ENCODE data around the gene TMEFF2. TPM values are rescaled to one million over a fixed set of nuclear protein-coding genes. Genes with fewer than 3 reads are reported as not detected.

The TMEFF2 gene
- total and polyA plus RNA-seq, 10 of the 15 experiments (the other 5 are each of a cell fraction or from before 2014, with no cell fraction given): not detected

DNA sequence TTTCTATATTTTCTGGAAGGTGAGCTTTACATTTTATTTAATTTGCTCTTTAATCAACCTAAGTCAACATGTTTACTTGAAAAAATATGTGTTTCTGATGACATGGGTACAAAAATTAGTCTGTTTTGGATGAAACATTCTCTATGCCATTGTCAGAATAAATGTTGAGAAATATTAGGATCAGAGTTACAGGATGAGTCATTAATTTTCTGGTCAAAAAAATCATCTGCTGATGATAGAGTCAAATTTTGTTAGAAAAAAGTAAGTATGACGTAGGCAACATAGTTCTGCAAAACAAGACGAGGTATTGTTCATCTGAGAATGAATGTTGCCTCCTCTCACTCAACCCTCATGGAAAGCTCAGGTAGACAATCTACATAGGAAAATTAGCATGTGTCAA is 240.3 kb downstream of the TMEFF2 start:
- Histone ChIP-seq H3K4me1 (ENCODE audit: control insufficient read depth, insufficient read depth, low read length) (no peaks in the 10 kb centered on the region), H3K27ac (ENCODE audit: control insufficient read depth, insufficient read depth) (no peak overlapping the region), H3K4me3 (no peak overlapping the region), H3K9me3 (replicated peaks; ENCODE audit: control insufficient read depth, insufficient read depth, low read length) (no peaks in the 10 kb centered on the region), H3K9ac (ENCODE audit: control insufficient read depth, insufficient read depth, low read length) (no peak overlapping the region), H3K27me3 (replicated peaks in 1 of 2; ENCODE audit: control insufficient read depth in 2 of 2, insufficient read depth in 2 of 2, low read length in 1 of 2) (no peaks in the 10 kb centered on the region), H2AFZ (ENCODE audit: control insufficient read depth, low read depth, low read length) (no peak overlapping the region), H3K36me3 (ENCODE audit: control insufficient read depth in 2 of 2, insufficient read depth in 2 of 2, low read length in 1 of 2) (no peaks in the 10 kb centered on the region), H3K79me2 (ENCODE audit: control insufficient read depth, insufficient read depth, low read length) (no peaks in the 10 kb centered on the region), H3K4me2 (ENCODE audit: control insufficient read depth, insufficient read depth) (no peak overlapping the region), H4K20me1 (ENCODE audit: control insufficient read depth, insufficient read depth) (no peaks in the 10 kb centered on the region)
- CTCF ChIA-PET: interaction anchor here (1.3 kb wide), 1 partner anchor 17 kb away, joined by 4 read pairs; no protein-coding TSS in a partner anchor
- in situ Hi-C loops (cut with MboI): no loop called here
- RAD21 ChIA-PET (ENCODE audit: unreplicated experiment): no interaction called here
- SMC1A ChIA-PET (ENCODE audit: uncharacterized antibody, unreplicated experiment): interaction anchor here (0.7 to 1.7 kb wide), 3 partner anchors 48 to 75 kb away, joined by 3 to 4 read pairs (median 3); no protein-coding TSS in a partner anchor
- POLR2A ChIA-PET: no interaction called here
- DNase-seq (ENCODE audit: low read depth, low spot score): no peak
- no peak for ATAC-seq
- intact Hi-C loops (cut with micrococcal nuclease; ENCODE audit: unreplicated experiment): no loop called here
- no TSS peak for BruUV-seq (replicated peaks)
- FAIRE-seq: no peak
- 2% methylated on average over 2 of the region's 2 CpGs for WGBS (ENCODE audit: insufficient coverage, insufficient replicate concordance, low lambda C conversion rate, missing lambda C conversion rate)
- TF ChIP-seq ETV6 (conservative IDR thresholded peaks at IDR 0.05 in 1 of 2, IDR thresholded peaks at IDR 0.05 in 1 of 2; ENCODE audit: borderline replicate concordance in 1 of 2, low read depth in 1 of 2) (no peak), HDAC2 (IDR thresholded peaks at IDR 0.05) (no peak), RAD21 (IDR thresholded peaks at IDR 0.05; ENCODE audit: insufficient read depth, low read depth, low read length) (no peak), PML (IDR thresholded peaks at IDR 0.05; ENCODE audit: low read length) (no peak), ATF7 (IDR thresholded peaks at IDR 0.05; ENCODE audit: low read depth) (no peak), CHD2 (IDR thresholded peaks at IDR 0.05; ENCODE audit: borderline replicate concordance, low read depth, low read length) (no peak), TCF12 (IDR thresholded peaks at IDR 0.05; ENCODE audit: low read depth, low read length) (no peak), NRF1 (conservative IDR thresholded peaks at IDR 0.05; ENCODE audit: low read depth, low read length) (no peak), SIN3A (IDR thresholded peaks at IDR 0.05; ENCODE audit: low read depth, low read length) (no peak), ZNF622 (IDR thresholded peaks at IDR 0.05) (no peak), STAT3 (IDR thresholded peaks at IDR 0.05; ENCODE audit: low read depth, low read length) (no peak), SUPT20H (IDR thresholded peaks at IDR 0.05; ENCODE audit: borderline replicate concordance, control insufficient read depth, low read depth, low read length) (no peak), RFX5 (IDR thresholded peaks at IDR 0.05; ENCODE audit: low read depth, low read length) (no peak), RAD51 (IDR thresholded peaks at IDR 0.05) (no peak)
- TF ChIP-seq, protein P1, sequence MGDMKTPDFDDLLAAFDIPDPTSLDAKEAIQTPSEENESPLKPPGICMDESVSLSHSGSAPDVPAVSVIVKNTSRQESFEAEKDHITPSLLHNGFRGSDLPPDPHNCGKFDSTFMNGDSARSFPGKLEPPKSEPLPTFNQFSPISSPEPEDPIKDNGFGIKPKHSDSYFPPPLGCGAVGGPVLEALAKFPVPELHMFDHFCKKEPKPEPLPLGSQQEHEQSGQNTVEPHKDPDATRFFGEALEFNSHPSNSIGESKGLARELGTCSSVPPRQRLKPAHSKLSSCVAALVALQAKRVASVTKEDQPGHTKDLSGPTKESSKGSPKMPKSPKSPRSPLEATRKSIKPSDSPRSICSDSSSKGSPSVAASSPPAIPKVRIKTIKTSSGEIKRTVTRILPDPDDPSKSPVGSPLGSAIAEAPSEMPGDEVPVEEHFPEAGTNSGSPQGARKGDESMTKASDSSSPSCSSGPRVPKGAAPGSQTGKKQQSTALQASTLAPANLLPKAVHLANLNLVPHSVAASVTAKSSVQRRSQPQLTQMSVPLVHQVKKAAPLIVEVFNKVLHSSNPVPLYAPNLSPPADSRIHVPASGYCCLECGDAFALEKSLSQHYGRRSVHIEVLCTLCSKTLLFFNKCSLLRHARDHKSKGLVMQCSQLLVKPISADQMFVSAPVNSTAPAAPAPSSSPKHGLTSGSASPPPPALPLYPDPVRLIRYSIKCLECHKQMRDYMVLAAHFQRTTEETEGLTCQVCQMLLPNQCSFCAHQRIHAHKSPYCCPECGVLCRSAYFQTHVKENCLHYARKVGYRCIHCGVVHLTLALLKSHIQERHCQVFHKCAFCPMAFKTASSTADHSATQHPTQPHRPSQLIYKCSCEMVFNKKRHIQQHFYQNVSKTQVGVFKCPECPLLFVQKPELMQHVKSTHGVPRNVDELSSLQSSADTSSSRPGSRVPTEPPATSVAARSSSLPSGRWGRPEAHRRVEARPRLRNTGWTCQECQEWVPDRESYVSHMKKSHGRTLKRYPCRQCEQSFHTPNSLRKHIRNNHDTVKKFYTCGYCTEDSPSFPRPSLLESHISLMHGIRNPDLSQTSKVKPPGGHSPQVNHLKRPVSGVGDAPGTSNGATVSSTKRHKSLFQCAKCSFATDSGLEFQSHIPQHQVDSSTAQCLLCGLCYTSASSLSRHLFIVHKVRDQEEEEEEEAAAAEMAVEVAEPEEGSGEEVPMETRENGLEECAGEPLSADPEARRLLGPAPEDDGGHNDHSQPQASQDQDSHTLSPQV (IDR thresholded peaks at IDR 0.05): no peak
- TF ChIP-seq, protein P2, sequence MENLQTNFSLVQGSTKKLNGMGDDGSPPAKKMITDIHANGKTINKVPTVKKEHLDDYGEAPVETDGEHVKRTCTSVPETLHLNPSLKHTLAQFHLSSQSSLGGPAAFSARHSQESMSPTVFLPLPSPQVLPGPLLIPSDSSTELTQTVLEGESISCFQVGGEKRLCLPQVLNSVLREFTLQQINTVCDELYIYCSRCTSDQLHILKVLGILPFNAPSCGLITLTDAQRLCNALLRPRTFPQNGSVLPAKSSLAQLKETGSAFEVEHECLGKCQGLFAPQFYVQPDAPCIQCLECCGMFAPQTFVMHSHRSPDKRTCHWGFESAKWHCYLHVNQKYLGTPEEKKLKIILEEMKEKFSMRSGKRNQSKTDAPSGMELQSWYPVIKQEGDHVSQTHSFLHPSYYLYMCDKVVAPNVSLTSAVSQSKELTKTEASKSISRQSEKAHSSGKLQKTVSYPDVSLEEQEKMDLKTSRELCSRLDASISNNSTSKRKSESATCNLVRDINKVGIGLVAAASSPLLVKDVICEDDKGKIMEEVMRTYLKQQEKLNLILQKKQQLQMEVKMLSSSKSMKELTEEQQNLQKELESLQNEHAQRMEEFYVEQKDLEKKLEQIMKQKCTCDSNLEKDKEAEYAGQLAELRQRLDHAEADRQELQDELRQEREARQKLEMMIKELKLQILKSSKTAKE (IDR thresholded peaks at IDR 0.05; ENCODE audit: low read depth, poor library complexity, severe bottlenecking): no peak
- TF ChIP-seq, protein P3, sequence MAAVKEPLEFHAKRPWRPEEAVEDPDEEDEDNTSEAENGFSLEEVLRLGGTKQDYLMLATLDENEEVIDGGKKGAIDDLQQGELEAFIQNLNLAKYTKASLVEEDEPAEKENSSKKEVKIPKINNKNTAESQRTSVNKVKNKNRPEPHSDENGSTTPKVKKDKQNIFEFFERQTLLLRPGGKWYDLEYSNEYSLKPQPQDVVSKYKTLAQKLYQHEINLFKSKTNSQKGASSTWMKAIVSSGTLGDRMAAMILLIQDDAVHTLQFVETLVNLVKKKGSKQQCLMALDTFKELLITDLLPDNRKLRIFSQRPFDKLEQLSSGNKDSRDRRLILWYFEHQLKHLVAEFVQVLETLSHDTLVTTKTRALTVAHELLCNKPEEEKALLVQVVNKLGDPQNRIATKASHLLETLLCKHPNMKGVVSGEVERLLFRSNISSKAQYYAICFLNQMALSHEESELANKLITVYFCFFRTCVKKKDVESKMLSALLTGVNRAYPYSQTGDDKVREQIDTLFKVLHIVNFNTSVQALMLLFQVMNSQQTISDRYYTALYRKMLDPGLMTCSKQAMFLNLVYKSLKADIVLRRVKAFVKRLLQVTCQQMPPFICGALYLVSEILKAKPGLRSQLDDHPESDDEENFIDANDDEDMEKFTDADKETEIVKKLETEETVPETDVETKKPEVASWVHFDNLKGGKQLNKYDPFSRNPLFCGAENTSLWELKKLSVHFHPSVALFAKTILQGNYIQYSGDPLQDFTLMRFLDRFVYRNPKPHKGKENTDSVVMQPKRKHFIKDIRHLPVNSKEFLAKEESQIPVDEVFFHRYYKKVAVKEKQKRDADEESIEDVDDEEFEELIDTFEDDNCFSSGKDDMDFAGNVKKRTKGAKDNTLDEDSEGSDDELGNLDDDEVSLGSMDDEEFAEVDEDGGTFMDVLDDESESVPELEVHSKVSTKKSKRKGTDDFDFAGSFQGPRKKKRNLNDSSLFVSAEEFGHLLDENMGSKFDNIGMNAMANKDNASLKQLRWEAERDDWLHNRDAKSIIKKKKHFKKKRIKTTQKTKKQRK (IDR thresholded peaks at IDR 0.05; ENCODE audit: low read depth, low read length): no peak
